Gastrocnemius medialis (tissue), 4 donors: ENCODE results near the gene TOMM34.

Source experiments
- POLR2A ChIP-seq, 2 donors: fragments of 450-650 bp; IDR thresholded peaks; one replicate each; pipeline ENCODE4 v1.6.1; 2017; ENCODE audit warnings: antibody characterized with exemption in 2 of 2, mild to moderate bottlenecking in 2 of 2, moderate library complexity in 2 of 2
- TF ChIP-seq, protein P1 (sequence below), 5 experiments: fragments of 450-650 bp in 3 of 5; fragments of 200-600 bp in 2 of 5; sonication (generic) in 2 of 5; IDR thresholded peaks in 4 of 5; conservative IDR thresholded peaks in 1 of 5; 1 replicate in 4 of 5; 2 replicates in 1 of 5; pipeline ENCODE4 v1.5.1; 2016 to 2019; ENCODE audit warnings: antibody characterized with exemption in 5 of 5, mild to moderate bottlenecking in 3 of 5, moderate library complexity in 3 of 5

DNA sequence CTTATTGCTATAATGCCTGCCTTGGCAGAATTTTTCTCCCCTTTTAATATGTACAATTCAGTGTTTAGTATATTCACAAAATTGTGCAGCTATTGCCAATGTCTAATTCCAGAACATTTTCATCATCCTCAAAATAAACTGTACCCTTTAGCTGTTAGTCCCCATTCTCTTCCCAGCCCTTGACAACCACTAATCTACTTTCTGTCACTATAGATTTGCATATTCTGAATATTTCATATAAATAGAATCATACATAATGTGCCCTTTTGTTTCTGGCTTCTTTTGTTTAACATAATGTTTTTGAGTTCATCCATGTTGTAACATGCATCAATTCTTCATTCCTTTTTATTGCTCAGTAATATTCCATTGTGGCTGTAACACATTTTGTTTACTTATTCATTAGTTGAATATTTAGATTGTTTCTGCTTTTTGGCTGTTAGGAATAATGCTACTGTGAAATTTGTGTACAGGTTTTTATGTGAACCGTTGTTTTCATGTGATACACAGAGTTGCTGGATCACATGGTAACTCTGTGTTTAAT is 28.5 kb upstream of the TOMM34 start:
- TF ChIP-seq, protein P1, sequence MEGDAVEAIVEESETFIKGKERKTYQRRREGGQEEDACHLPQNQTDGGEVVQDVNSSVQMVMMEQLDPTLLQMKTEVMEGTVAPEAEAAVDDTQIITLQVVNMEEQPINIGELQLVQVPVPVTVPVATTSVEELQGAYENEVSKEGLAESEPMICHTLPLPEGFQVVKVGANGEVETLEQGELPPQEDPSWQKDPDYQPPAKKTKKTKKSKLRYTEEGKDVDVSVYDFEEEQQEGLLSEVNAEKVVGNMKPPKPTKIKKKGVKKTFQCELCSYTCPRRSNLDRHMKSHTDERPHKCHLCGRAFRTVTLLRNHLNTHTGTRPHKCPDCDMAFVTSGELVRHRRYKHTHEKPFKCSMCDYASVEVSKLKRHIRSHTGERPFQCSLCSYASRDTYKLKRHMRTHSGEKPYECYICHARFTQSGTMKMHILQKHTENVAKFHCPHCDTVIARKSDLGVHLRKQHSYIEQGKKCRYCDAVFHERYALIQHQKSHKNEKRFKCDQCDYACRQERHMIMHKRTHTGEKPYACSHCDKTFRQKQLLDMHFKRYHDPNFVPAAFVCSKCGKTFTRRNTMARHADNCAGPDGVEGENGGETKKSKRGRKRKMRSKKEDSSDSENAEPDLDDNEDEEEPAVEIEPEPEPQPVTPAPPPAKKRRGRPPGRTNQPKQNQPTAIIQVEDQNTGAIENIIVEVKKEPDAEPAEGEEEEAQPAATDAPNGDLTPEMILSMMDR (IDR thresholded peaks at IDR 0.05 in 4 of 5, conservative IDR thresholded peaks at IDR 0.05 in 1 of 5), result no peak
- TF ChIP-seq POLR2A (IDR thresholded peaks at IDR 0.05), result no peak
